ENCODE results near the gene CREG2.

The CREG2 gene

GRCh38 chr2:101308432-101309210 lies 78.7 kb downstream of the CREG2 start, which contains the start of gene RNF149:
Gene RNF149, minus strand, starts transcription at chr2:101308701. Its CDS starts 113 bp downstream, at chr2:101308588.
- DNase-seq (ENCODE audit: low read depth in 2 of 2) = peak; percentile 84 to 87

GRCh38 chr2:101307950-101308431 lies 79.3 kb downstream of the CREG2 start:
- no peak for DNase-seq (ENCODE audit: low read depth in 2 of 2)

GRCh38 chr2:101307503-101307902 lies 79.8 kb downstream of the CREG2 start:
- no peak for DNase-seq (ENCODE audit: low read depth in 2 of 2)

- DNase-seq (ENCODE audit: low read depth in 2 of 2) = no peak
These were observed 80.9 kb downstream of the CREG2 start for GRCh38 chr2:101306410-101306809.

- no peak for DNase-seq (ENCODE audit: low read depth in 2 of 2)
These were observed 81.7 kb downstream of the CREG2 start for GRCh38 chr2:101305492-101306078.

GRCh38 chr2:101305035-101305434 lies 82.3 kb downstream of the CREG2 start:
- no peak for DNase-seq (ENCODE audit: low read depth in 2 of 2)

GRCh38 chr2:101303688-101304087 lies 83.6 kb downstream of the CREG2 start:
- no peak for DNase-seq (ENCODE audit: low read depth in 2 of 2)

- DNase-seq (ENCODE audit: low read depth in 2 of 2) = no peak
These were observed 85.3 kb downstream of the CREG2 start for GRCh38 chr2:101302016-101302415.

GRCh38 chr2:101300836-101301235 lies 86.5 kb downstream of the CREG2 start:
- no peak for DNase-seq (ENCODE audit: low read depth in 2 of 2)

- no peak for DNase-seq (ENCODE audit: low read depth in 2 of 2)
These were observed 87.1 kb downstream of the CREG2 start for GRCh38 chr2:101300164-101300563.

- DNase-seq (ENCODE audit: low read depth in 2 of 2) = no peak
These were observed 87.7 kb downstream of the CREG2 start for GRCh38 chr2:101299604-101300003.

- no peak for DNase-seq (ENCODE audit: low read depth in 2 of 2)
These were observed 89.9 kb downstream of the CREG2 start for GRCh38 chr2:101297383-101297782.

GRCh38 chr2:101296371-101296770 lies 90.9 kb downstream of the CREG2 start:
- no peak for DNase-seq (ENCODE audit: low read depth in 2 of 2)

GRCh38 chr2:101295895-101296294 lies 91.4 kb downstream of the CREG2 start:
- no peak for DNase-seq (ENCODE audit: low read depth in 2 of 2)

Measured in stimulated activated CD4-positive, alpha-beta T cell treated with anti-CD3 and anti-CD28 coated beads, Interleukin-1b, Interleukin-23, amount 100 ng/mL, for 1 hour (primary cell).